SK-N-MC (cell line): ENCODE data around the gene APEX1.

Source experiments
- EZH2 ChIP-seq: fragments of 200-600 bp; sonication (generic); IDR thresholded peaks from one replicate; pipeline ENCODE4 v1.6.1; 2017; ENCODE audit warnings: antibody characterized with exemption
- FOXP2 ChIP-seq: optimal IDR thresholded peaks from 2 replicates; pipeline ENCODE3; 2011; ENCODE audit warnings: mild to moderate bottlenecking, moderate library complexity; ENCODE audit not compliant: insufficient read depth; ENCODE audit errors: extremely low read length, control extremely low read depth
- POLR2AphosphoS5 ChIP-seq: IDR thresholded peaks from 2 replicates; pipeline ENCODE4 v1.6.1; 2012; ENCODE audit warnings: mild to moderate bottlenecking, low read depth, low read length, borderline replicate concordance

DNA sequence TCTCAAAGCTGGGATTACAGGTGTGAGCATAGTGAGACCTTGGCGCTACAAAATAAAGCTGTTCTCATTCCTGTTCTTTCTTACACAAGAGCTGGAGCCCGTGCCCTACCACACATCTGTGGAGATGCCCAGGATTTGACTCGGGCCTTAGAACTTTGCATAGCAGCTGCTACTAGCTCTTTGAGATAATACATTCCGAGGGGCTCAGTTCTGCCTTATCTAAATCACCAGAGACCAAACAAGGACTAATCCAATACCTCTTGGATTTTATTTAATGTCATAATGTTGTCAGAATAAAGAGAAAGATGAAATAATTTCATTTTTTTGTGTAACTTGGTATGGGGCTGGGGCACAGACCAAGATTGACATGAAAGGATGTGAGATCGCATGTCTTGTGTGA, 21.8 kb downstream of the APEX1 start:
- TF ChIP-seq POLR2AphosphoS5 = no peak
- TF ChIP-seq EZH2 = no peak
- no peak for TF ChIP-seq FOXP2
